Measurements from ENCODE around the gene CCL11. TPM values are rescaled to one million over a fixed set of nuclear protein-coding genes. Genes with fewer than 3 reads are reported as not detected.
A peak's percentile ranks its signal among the peaks of the same experiment; 100 is the strongest.

Gene CCL11
- total RNA-seq = not detected

GRCh38 chr17:34285286-34285792 is at the start of gene CCL11:
CCL11 (plus strand) TSS chr17:34285742; CDS start chr17:34285809, 67 bp downstream.
- Mint-ChIP-seq H3K9me3 (no peaks in the 10 kb centered on the region), H3K36me3 (no peaks in the 10 kb centered on the region), H3K27ac (no peak within 1 kb of the TSS)
- no peak for DNase-seq (ENCODE audit: low spot score in 2 of 2)
- ATAC-seq = no peak

- no peaks in the 10 kb centered on the region for H3K9me3 Mint-ChIP-seq
- DNase-seq (ENCODE audit: low spot score in 2 of 2) (no peak), ATAC-seq (no peak)
- H3K36me3 Mint-ChIP-seq = no peaks in the 10 kb centered on the region
- no peak overlapping the region for H3K27ac Mint-ChIP-seq
Measured at GRCh38 chr17:34236281-34236892, 49.2 kb upstream of the CCL11 start.

GRCh38 chr17:34237458-34237857 is 48.1 kb upstream of the CCL11 start:
- no peaks in the 10 kb centered on the region for H3K9me3 Mint-ChIP-seq
- ATAC-seq (no peak), DNase-seq (ENCODE audit: low spot score in 2 of 2) (no peak)
- H3K36me3 Mint-ChIP-seq = no peaks in the 10 kb centered on the region
- H3K27ac Mint-ChIP-seq = no peak overlapping the region

- Mint-ChIP-seq H3K27ac (no peak overlapping the region), H3K36me3 (no peaks in the 10 kb centered on the region), H3K9me3 (no peaks in the 10 kb centered on the region)
- no peak for DNase-seq (ENCODE audit: low spot score in 2 of 2)
- ATAC-seq = no peak
Measured at GRCh38 chr17:34241062-34241461, 44.5 kb upstream of the CCL11 start.

DNA sequence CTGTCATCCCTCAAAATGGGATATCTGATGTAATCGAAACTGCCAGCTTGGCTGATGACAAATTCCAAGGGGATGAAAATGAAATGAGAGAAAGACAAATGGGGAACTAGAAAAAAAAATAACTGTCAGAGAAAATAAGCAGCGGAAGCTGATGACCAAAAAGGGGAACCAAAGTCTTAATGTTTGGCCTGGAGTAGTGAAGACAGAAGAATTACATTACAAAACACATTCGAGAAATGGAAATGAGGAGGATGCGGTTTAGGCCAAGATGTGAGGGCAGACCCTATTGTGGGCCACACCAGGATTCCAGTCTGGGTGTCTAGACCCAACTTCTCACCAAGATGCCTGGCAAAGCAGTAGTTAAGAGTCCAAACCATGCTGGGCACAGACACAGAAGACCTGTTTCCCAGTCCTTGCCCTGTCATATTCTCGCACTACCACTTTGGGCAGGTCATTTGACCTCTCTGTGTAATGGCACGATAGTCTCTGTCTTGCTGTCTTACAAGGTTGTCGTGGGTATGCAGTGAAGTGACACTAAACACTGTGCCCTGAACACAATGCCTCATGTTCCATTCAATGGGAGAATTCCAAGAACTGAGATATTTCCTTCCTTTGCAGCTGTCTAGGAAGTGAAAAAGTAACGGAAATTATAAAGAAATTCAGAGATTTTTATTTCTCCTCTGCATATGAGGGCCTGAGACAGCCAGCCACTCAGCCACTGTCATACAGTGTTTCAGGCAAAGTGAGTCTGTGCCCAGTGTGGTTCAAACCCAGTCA is 42.8 kb upstream of the CCL11 start:
- no peak for DNase-seq (ENCODE audit: low spot score in 2 of 2)
- no peak overlapping the region for H3K27ac Mint-ChIP-seq
- no peak for ATAC-seq
- H3K36me3 Mint-ChIP-seq = no peaks in the 10 kb centered on the region
- no peaks in the 10 kb centered on the region for H3K9me3 Mint-ChIP-seq

DNA sequence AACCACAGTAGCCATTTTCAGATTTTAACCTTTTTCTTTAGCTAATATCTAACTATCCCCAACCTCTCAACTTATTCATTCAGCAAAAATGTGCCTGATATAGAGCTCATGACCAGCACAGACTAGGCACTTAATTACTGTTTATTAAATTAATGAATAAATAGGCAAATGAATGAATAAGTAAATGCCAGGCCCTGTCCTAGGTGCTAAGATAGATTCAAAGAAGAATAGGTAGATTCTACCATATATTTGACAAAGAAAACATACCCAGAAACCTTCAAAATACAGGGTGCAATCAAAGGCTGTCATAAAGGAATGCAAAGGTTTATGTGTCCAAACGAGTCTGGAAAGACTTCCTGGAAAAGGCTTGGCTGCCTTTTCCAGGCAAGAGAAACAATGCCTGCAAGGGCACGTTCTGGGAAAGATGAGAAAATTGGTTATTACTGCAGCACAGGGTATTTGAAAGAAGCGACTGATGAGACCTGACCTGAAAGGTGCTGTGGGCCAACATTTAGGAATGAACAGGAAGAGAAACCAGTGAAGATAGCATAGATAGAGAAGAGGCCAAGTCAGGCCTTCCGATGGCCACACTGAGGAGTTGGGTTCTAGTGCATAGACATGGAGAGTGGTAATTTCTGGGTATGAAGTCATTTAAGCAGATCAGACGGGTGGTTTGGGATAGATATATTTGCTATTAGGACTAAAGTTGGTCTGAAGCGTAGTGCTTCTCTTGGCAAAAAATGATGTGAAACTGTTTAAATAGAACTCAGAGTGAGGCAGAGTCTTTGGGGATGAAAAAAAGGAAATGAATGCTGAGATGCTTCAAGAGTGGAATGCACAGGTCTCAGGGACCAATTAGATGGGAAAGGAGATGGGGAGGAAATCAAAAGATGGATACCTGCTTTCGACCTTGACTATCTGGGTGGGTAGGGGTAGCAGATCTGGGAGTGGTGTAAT is 41.9 kb upstream of the CCL11 start:
- Mint-ChIP-seq H3K27ac (no peak overlapping the region), H3K36me3 (no peaks in the 10 kb centered on the region), H3K9me3 (no peaks in the 10 kb centered on the region)
- DNase-seq (ENCODE audit: low spot score in 2 of 2) (no peak), ATAC-seq (no peak)

DNA sequence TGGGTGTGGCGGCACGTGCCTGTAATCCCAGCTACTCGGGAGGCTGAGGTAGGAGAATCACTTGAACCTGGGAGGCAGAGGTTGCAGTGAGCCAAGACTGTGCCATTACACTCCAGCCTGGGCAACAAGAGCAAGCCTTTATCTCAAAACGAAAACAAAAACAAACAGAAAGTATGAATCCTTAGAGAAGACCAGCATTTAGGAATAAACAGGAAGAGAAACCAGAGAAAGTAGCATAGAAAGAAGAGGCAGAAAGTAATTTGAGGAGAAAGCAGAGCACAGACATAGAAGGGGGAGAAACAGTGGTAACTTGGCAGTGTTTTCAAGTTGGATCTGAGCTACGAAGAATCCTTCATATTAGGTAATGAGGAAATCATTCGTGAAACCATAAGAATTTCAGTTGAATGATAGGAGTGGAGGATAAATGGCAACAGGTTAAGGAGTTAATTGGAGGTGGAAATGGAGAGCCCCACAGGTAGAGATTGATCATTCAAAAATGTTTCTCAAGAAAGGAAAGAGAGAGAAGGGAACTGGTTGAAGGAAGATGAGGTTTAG is 40.1 kb upstream of the CCL11 start:
- no peaks in the 10 kb centered on the region for H3K9me3 Mint-ChIP-seq
- no peak for ATAC-seq
- H3K36me3 Mint-ChIP-seq = no peaks in the 10 kb centered on the region
- no peak for DNase-seq (ENCODE audit: low spot score in 2 of 2)
- H3K27ac Mint-ChIP-seq = no peak overlapping the region

DNA sequence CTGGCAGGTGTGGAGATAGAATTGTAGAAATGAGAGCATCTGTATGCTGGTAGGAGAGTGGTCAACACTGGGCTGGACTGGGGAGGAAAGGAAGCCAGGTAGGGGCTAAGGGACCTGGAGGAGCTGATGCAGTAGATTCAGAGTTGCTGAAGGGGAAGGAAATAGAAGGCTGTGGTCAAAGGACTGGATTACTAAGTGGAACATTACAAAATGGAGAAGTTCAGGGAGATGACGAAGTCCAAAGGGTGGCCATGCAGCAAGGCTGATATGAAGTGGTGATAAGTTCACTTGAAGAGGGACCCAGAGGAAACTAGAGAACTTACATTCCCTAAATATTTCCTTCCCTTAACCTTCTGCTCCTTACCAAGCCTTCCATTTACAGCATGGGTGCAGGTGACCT is 39.1 kb upstream of the CCL11 start:
- no peaks in the 10 kb centered on the region for H3K9me3 Mint-ChIP-seq
- no peak for ATAC-seq
- H3K27ac Mint-ChIP-seq = no peak overlapping the region
- no peak for DNase-seq (ENCODE audit: low spot score in 2 of 2)
- no peaks in the 10 kb centered on the region for H3K36me3 Mint-ChIP-seq

DNA sequence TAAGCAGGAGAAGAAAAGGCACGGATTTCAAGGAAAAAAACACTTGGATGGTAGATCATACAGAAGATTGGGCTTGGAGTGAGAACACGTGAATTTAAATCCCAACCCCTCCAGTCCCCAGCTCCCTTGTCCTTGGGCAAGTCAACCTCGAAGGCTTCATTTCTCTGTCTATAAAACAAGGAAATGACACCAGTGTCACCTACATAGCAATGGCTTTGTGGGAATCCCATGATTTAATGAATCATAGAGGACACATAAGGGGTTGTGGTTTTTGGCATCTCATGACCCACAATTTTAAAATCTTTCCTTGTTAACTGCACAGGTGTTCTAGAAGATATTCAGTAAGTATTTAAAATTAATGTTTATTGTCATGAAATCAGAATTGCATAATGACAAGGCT is 38.7 kb upstream of the CCL11 start:
- ATAC-seq (no peak), DNase-seq (ENCODE audit: low spot score in 2 of 2) (no peak)
- no peak overlapping the region for H3K27ac Mint-ChIP-seq
- no peaks in the 10 kb centered on the region for H3K9me3 Mint-ChIP-seq
- H3K36me3 Mint-ChIP-seq = no peaks in the 10 kb centered on the region

GRCh38 chr17:34248511-34249024 is 37.0 kb upstream of the CCL11 start:
- ATAC-seq (no peak), DNase-seq (ENCODE audit: low spot score in 2 of 2) (no peak)
- H3K36me3 Mint-ChIP-seq = no peaks in the 10 kb centered on the region
- H3K9me3 Mint-ChIP-seq = no peaks in the 10 kb centered on the region
- no peak overlapping the region for H3K27ac Mint-ChIP-seq

DNA sequence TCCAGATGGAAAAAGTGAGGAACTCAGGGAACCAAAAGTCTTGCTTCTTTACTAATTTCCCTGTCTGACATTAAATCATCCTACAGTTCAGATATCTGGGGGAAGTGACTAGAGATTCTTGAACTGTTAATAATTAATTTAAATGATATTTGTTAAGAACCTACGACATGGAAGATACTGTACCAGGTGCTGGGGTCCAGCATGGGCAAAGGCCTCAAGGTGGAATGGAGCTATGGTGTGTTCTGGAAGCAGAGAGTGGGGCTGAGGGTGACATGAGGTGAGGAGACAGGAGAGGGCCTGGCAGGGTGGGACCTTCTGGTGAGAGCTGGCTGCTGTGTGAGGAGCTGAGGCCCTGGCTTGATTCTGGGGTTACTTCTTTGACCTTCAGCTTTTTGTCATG is 36.5 kb upstream of the CCL11 start:
- no peak for ATAC-seq
- DNase-seq (ENCODE audit: low spot score in 2 of 2) = no peak
- no peaks in the 10 kb centered on the region for H3K36me3 Mint-ChIP-seq

GRCh38 chr17:34249478-34249877 is 36.1 kb upstream of the CCL11 start:
- no peaks in the 10 kb centered on the region for H3K9me3 Mint-ChIP-seq
- no peak for ATAC-seq
- no peak overlapping the region for H3K27ac Mint-ChIP-seq
- no peak for DNase-seq (ENCODE audit: low spot score in 2 of 2)
- H3K36me3 Mint-ChIP-seq = no peaks in the 10 kb centered on the region

More for the DNA sequence above, 36.5 kb upstream of the CCL11 start:
- Mint-ChIP-seq H3K9me3 (no peaks in the 10 kb centered on the region), H3K27ac (no peak overlapping the region)

DNA sequence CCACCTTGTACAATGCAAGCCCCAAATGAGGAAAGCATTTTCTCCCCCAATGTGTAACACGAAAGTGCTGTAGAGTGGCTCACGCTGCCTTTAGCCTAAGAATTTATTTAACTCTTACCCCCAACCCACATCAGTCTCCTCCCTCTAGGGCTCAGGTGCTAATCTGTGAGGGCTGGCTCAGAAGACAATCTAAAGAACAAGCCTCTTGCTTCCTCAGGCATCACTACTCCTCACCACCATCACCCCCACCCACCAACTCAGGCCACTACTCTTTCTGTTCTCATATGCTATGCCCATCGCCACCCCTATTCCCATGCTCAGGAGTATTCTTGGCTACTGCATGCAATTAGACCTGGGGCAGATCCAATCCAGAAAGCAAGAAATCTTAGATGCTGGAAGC is 34.4 kb upstream of the CCL11 start:
- ATAC-seq (no peak), DNase-seq (ENCODE audit: low spot score in 2 of 2) (no peak)
- H3K9me3 Mint-ChIP-seq = no peaks in the 10 kb centered on the region
- no peak overlapping the region for H3K27ac Mint-ChIP-seq
- H3K36me3 Mint-ChIP-seq = no peaks in the 10 kb centered on the region

DNA sequence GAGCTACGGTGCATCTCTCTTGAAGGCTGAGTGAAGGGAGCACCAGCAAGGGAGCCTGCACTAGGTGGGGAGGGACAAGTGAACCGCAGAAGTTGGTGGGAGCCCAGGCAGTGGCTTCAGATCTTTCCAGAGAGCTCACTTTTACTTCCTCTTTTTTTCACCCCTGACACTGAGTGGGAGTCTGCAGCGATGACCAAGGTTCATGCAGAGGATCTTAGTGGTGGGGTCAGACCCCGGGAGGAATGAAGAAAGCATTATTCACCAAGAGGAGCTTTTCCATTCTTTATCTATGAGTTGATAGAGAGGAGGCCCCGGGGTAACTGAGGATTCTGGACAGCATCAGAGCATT is 33.5 kb upstream of the CCL11 start:
- Mint-ChIP-seq H3K9me3 (no peaks in the 10 kb centered on the region), H3K36me3 (no peaks in the 10 kb centered on the region), H3K27ac (no peak overlapping the region)
- DNase-seq (ENCODE audit: low spot score in 2 of 2) = no peak
- no peak for ATAC-seq

- ATAC-seq (peak in 1 of 2 donors; percentile 48), DNase-seq (ENCODE audit: low spot score in 2 of 2) (no peak)
- Mint-ChIP-seq H3K36me3 (no peaks in the 10 kb centered on the region), H3K9me3 (peaks cover 0 to 1% of the 10 kb centered on the region in 2 donors), H3K27ac (no peak overlapping the region)
Measured at GRCh38 chr17:34252444-34253138, 33.0 kb upstream of the CCL11 start.

GRCh38 chr17:34253139-34253525 is 32.4 kb upstream of the CCL11 start:
- H3K27ac Mint-ChIP-seq = no peak overlapping the region
- H3K36me3 Mint-ChIP-seq = no peaks in the 10 kb centered on the region
- DNase-seq (ENCODE audit: low spot score in 2 of 2) (no peak), ATAC-seq (no peak)
- H3K9me3 Mint-ChIP-seq = peaks cover 0 to 3% of the 10 kb centered on the region in 2 donors

Data from activated naive CD4-positive, alpha-beta T cell treated with anti-CD3 and anti-CD28 coated beads, Interleukin-2, amount 50 U/mL, for 72 hours (primary cell).